ENCODE results near the gene ACKR3. TPM values are rescaled to one million over a fixed set of nuclear protein-coding genes. Genes with fewer than 3 reads are reported as not detected.

The ACKR3 gene
- total RNA-seq, 2 donors from 2014 or later = 0.33 TPM; not detected in 1

DNA sequence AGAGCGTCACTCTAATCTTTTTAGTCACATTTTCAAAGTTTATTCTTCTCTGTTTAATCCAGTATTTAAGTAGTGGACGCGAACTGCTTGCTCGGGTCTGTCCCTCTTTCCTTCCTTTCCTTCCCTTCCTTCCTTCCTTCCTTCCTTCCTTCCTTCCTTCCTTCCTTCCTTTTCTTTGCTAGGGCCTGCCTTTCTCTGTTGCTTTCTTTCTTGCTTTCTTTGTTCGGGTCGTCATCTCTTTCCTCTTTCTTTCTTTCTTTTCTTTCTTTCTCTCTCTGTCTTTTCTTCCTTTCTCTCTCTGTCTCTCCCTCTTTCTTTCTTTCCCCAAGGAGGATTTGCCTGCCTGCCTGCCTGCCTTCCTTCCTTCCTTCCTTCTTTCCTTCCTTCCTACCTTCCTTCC lies 3.0 kb upstream of the ACKR3 start:
- ATAC-seq (no peak), DNase-seq (ENCODE audit: low spot score) (no peak)
- peak overlapping the region; percentile 59 for H3K4me3 Mint-ChIP-seq
- H3K27ac Mint-ChIP-seq = peak overlapping the region in 1 of 2 donors; percentile 12
- no peaks in the 10 kb centered on the region for H3K9me3 Mint-ChIP-seq
- H3K36me3 Mint-ChIP-seq = no peaks in the 10 kb centered on the region
- H3K4me1 Mint-ChIP-seq (ENCODE audit: low read depth in 2 of 2) = peaks cover 20 to 30% of the 10 kb centered on the region in 2 donors
- no peaks in the 10 kb centered on the region for H3K27me3 Mint-ChIP-seq

DNA sequence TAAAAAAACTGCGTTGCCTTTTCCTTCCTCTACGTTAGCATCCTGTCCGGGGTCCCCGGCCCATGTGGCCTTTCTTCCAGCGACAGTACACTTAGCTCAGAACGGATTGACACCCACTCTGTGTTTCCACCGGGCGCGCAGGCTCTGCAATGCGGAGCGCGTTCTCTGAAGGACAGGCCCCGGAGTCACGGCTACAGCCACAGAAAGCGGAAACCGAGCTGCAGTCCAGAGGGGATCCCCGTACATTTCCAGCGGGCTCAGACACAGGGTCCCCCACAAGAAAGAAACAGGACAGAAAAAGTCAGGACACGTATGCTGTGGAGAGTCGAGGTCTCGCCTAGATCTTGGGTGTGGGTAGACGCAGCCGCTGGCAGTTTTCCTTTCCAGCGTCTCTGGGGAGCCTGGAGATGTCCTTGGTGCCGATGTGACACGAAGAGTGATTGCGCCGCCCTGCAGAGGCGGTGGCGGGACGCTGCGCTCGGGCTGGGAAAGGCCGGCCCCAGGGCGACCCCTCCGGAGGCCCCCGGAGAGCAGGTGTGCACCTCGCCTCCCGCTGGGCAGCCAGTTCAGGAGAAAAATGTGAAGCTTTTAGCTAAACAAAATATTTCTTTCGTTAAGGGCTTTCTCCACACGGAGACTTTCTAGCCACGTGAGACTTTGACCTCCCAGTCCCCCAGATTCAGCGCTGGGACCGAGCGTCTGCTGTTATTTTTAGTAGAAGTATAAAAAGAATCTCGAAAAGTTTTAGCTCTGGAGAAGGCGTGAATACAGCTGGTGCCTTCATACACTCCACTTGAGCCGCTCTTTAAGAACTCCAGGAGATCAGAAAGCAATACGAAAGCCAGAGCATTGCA lies 1.3 kb upstream of the ACKR3 start:
- ATAC-seq = peak; percentile 63 to 81
- Mint-ChIP-seq H3K4me1 (ENCODE audit: low read depth in 2 of 2) (peaks cover 20 to 30% of the 10 kb centered on the region in 2 donors), H3K36me3 (no peaks in the 10 kb centered on the region), H3K27me3 (no peaks in the 10 kb centered on the region), H3K27ac (peak overlapping the region in 1 of 2 donors; percentile 63), H3K9me3 (no peaks in the 10 kb centered on the region), H3K4me3 (peak overlapping the region; percentile 86)
- peak; percentile 69 for DNase-seq (ENCODE audit: low spot score)

DNA sequence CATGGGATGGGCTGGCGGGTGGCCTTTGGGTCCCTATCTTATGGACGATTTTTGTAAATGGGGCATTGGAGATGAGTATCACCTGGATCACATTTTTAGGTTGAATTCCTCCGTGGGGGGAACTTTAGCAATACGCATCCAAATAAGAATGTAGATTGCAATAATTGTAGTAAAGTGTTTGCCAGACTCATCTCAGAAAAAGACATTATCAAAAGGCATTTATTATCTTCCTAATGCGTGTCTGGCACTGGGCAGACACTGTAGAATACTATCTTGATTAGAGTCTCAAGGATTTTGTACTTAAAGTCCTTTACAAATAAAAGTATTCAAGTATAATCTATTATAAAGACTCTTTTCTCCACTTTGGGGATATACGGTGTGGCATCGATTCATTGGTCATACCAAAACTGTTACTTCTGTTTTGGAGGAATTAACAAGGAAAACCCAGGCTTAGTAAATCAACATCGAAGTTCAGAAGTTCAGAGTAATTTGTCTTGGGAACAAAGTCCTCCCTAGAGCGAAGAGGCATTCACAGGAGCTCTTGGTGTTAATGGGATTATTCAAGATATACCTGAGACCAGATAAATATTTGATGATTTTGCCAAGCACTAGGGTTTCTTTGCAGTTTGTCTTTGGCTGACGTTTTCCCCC lies 578 bp upstream of the ACKR3 start:
- Mint-ChIP-seq H3K27ac (peak overlapping the region in 1 of 2 donors; percentile 63), H3K36me3 (no peaks in the 10 kb centered on the region), H3K4me1 (ENCODE audit: low read depth in 2 of 2) (peaks cover 20 to 30% of the 10 kb centered on the region in 2 donors), H3K27me3 (no peaks in the 10 kb centered on the region), H3K4me3 (peak overlapping the region; percentile 86), H3K9me3 (no peaks in the 10 kb centered on the region)
- ATAC-seq (no peak), DNase-seq (ENCODE audit: low spot score) (no peak)

DNA sequence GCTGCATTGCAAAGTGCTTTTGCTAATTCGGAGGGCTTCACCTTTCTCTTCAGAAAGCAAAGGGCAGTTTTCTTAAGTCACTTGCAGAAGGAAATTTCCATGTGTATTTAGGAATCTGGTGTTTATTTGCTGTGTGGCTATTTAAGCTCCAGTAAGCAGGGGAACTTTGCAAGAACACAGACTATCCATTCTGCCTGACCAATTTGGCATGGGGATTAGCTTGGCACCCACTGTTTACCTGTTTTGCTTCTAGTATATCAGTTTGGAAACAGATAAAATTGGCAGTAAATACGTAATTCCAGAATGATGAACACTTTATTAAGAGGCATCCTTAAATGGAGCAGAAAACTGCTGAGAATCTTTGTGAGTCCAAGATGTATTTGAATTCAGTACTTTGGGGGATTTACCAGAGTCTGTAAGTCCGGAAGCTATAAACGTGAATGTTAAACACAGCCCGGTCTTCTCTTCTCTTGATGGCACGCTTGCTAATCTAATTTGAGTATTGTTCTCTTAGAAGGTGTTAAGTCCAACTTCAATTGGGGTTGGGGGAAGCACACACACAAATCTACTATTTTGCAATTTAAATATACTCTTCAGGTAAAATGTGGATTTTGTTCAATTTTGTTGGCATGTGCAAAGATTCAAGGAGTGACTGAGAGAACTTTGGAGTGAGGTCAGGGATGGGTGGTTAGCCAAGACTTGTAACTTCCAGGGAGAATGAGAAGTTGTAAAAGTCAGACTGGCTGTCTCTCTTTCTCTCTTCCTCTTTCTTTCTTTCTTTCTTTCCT lies 650 bp downstream of the ACKR3 start:
- ATAC-seq (no peak), DNase-seq (ENCODE audit: low spot score) (no peak)
- Mint-ChIP-seq H3K36me3 (no peaks in the 10 kb centered on the region), H3K4me1 (ENCODE audit: low read depth in 2 of 2) (peaks cover 20 to 30% of the 10 kb centered on the region in 2 donors), H3K9me3 (no peaks in the 10 kb centered on the region), H3K4me3 (peak overlapping the region; percentile 27), H3K27ac (no peak overlapping the region), H3K27me3 (no peaks in the 10 kb centered on the region)

DNA sequence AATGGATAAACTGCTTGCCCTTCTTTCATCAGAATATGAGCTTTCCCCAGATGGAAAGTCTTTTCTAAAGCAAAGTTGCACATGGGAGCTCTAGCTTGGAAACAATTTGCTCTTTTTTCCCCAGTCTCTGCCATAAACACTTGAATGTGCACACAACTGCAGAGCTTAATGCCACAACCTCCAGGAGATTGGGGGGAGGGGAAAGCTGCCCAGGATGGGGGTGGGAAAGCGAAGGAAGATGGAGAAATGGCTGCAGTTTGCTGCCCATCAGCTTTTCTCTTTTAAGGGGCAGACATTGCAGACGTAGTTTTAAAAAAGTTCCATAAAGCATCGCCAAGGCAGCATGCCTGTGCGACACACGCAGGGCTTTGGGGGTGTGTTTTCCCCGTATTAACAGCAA lies 1.5 kb downstream of the ACKR3 start:
- H3K27ac Mint-ChIP-seq = no peak overlapping the region
- no peaks in the 10 kb centered on the region for H3K36me3 Mint-ChIP-seq
- H3K4me3 Mint-ChIP-seq = no peak overlapping the region
- no peaks in the 10 kb centered on the region for H3K27me3 Mint-ChIP-seq
- no peak for DNase-seq (ENCODE audit: low spot score)
- H3K9me3 Mint-ChIP-seq = no peaks in the 10 kb centered on the region
- peaks cover 20 to 30% of the 10 kb centered on the region in 2 donors for H3K4me1 Mint-ChIP-seq (ENCODE audit: low read depth in 2 of 2)
- ATAC-seq = no peak

DNA sequence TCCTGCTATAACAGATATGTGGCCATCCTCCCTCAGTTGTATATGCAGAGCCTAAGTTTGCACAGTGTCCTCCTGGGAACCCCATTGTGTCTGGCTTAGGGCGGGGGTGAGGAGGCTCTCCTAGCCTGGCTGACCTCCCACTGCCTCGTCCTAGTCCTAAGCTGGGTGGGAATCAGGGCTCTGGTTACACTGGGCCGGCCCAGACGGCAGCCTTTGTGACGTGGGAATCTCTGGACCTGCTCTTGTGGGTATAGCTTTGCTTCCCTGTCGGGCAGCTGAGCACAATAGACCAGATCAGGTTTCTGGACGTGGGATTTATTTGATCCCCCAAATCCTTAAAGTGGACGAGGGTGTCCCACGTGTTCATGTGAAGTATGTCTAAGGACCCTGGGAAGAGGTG lies 2.9 kb downstream of the ACKR3 start:
- H3K27ac Mint-ChIP-seq = no peak overlapping the region
- no peak overlapping the region for H3K4me3 Mint-ChIP-seq
- no peaks in the 10 kb centered on the region for H3K27me3 Mint-ChIP-seq
- H3K36me3 Mint-ChIP-seq = no peaks in the 10 kb centered on the region
- no peak for ATAC-seq
- no peaks in the 10 kb centered on the region for H3K9me3 Mint-ChIP-seq
- H3K4me1 Mint-ChIP-seq (ENCODE audit: low read depth in 2 of 2) = peaks cover 20 to 24% of the 10 kb centered on the region in 2 donors
- DNase-seq (ENCODE audit: low spot score) = no peak

DNA sequence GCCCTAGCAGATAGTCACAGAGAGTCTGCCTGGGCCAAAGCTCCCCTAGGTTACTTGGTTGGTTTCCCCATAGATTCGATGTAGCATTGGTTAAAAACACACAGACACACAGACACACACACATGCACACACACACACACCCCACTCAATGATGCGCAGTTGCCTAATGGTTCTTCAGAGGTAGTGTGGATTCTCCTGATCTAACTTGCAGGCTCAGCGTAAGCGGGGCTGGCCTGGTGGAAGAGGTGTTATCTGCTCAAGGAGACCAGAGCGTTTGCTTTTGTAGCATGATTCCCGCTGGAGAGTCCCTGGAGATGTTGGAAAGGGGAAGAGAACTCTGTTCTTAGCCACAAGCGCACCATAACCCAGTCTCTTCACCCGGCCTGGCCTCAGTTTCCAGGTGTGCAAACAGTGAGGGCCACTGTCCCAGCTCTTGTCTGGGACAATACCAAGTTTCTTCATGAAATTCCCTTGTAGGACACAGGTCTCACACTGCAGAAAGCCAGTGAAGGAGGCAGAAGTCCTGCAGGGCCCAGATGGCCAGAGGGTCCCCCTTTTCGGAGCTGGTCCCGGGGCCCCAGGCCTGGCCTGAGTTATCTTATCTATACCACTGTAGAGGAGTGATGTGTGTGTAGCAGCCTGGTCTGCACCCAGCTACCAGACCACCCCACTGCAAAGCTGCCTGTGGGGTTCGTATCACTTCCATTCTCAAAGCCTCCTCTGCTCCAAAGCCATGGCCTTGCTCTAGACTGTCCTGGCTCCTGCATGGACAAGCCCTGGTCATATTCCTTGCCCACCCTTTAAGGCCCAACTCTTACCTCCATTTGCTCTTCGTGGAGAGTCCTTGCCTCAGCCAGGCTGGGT lies 3.7 kb downstream of the ACKR3 start:
- peaks cover 16 to 19% of the 10 kb centered on the region in 2 donors for H3K4me1 Mint-ChIP-seq (ENCODE audit: low read depth in 2 of 2)
- H3K9me3 Mint-ChIP-seq = no peaks in the 10 kb centered on the region
- DNase-seq (ENCODE audit: low spot score) (no peak), ATAC-seq (no peak)
- no peaks in the 10 kb centered on the region for H3K36me3 Mint-ChIP-seq
- no peaks in the 10 kb centered on the region for H3K27me3 Mint-ChIP-seq
- H3K27ac Mint-ChIP-seq = no peak overlapping the region
- no peak overlapping the region for H3K4me3 Mint-ChIP-seq

DNA sequence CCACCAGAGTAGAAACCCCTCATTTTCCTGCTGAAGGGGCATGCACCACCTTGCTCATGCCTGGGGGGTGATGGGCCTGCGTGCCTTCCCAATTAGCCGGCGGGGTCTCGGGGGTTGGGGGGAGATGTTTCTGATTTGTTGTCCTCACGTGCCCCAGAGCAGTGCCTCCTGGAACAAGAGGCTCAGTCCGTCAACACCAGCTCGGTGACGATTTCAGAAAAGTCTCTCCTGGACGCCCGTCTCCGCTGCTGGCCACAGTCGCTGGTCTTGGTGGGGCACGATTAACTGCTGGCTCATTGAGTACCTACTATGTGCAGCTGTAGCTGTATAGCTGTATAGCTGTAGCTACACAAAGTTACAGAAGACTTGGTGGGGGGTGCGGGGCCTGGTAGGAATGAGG lies 4.4 kb downstream of the ACKR3 start:
- Mint-ChIP-seq H3K27me3 (no peaks in the 10 kb centered on the region), H3K36me3 (no peaks in the 10 kb centered on the region), H3K27ac (no peak overlapping the region), H3K4me1 (ENCODE audit: low read depth in 2 of 2) (peaks cover 11 to 14% of the 10 kb centered on the region in 2 donors), H3K4me3 (no peak overlapping the region), H3K9me3 (no peaks in the 10 kb centered on the region)
- DNase-seq (ENCODE audit: low spot score) = no peak
- ATAC-seq = no peak

DNA sequence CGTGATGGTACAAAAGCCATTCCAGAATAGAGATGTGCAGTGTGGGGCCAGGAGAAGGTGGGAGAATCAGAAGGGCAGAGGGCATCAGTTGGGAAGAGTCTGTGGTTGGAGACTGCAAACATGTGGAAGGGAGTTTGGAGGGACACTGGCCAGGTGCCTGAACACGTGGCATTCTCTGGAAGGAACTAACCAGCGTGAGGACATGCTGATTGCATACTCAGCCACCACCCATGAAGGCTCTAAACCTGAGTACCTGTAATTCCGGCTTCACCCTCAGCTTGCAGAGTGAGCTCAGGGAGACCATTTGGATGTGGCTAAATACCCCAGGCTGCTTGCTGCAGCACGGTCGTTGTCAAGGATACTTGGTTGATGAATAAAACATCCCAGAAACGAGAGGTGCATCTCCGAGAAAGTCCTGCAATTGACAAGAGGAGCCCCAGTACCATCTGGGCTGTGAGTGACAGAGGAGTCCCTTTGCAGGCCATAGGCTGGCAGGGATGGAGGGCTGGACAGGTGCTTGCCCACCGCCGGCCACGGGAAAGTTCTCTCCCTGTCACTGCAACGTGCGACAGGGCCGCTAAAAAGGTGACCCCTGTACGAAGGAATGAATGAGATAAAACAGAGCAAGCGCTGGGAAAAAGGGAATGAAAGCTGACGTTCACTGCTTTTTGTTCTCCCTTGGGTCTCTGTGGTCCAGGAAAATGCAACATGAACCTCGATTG lies 5.0 kb downstream of the ACKR3 start:
- Mint-ChIP-seq H3K4me1 (ENCODE audit: low read depth in 2 of 2) (peaks cover 5 to 8% of the 10 kb centered on the region in 2 donors), H3K27me3 (no peaks in the 10 kb centered on the region), H3K4me3 (no peak overlapping the region), H3K9me3 (no peaks in the 10 kb centered on the region), H3K36me3 (no peaks in the 10 kb centered on the region), H3K27ac (no peak overlapping the region)
- ATAC-seq (no peak), DNase-seq (ENCODE audit: low spot score) (no peak)

DNA sequence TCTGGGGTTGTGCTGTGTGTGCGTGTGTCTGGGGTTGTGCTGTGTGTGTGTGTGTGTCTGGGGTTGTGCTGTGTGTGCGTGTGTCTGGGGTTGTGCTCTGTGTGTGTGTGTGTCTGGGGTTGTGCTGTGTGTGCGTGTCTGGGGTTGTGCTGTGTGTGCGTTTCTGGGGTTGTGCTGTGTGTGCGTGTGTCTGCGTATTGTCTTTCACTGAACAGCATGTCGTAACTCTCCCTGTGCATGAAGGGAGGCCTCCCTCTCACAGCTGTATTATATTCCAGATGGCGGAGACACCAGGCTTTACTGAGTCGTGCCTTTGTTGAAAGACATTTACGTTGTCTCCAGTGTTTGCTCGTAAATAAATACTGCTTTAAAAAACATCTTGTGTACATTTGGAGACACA lies 5.9 kb downstream of the ACKR3 start:
- no peak for ATAC-seq
- no peaks in the 10 kb centered on the region for H3K27me3 Mint-ChIP-seq

DNA sequence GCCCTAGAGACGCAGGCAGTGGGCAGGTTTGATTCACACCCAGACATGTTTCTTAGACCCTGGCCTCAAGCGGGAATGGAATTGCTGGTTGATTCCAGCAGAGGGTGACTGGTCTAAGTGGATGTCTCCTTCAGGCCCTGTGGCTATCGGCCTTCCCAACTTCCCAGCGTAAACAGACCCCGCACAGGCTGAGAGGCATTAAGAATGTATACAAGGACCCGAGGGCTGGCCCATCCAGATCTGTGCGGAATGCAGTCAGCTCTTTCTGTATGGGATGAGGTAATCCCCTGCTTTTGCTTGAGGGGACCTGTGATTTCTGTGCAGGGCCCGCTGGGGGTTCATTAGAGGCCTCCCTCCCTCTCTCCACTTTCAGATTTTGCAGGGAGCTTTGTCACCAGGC lies 6.5 kb downstream of the ACKR3 start:
- ATAC-seq (no peak), DNase-seq (ENCODE audit: low spot score) (no peak)
- Mint-ChIP-seq H3K36me3 (peaks cover 8% of the 10 kb centered on the region), H3K27me3 (no peaks in the 10 kb centered on the region), H3K9me3 (no peaks in the 10 kb centered on the region), H3K27ac (no peak overlapping the region), H3K4me1 (ENCODE audit: low read depth in 2 of 2) (peaks cover 0 to 4% of the 10 kb centered on the region in 2 donors), H3K4me3 (no peak overlapping the region)

More for the DNA sequence above, 5.9 kb downstream of the ACKR3 start:
- Mint-ChIP-seq H3K4me3 (no peak overlapping the region), H3K27ac (no peak overlapping the region), H3K4me1 (ENCODE audit: low read depth in 2 of 2) (peaks cover 3 to 5% of the 10 kb centered on the region in 2 donors), H3K9me3 (no peaks in the 10 kb centered on the region), H3K36me3 (peaks cover 3% of the 10 kb centered on the region)
- no peak for DNase-seq (ENCODE audit: low spot score)

DNA sequence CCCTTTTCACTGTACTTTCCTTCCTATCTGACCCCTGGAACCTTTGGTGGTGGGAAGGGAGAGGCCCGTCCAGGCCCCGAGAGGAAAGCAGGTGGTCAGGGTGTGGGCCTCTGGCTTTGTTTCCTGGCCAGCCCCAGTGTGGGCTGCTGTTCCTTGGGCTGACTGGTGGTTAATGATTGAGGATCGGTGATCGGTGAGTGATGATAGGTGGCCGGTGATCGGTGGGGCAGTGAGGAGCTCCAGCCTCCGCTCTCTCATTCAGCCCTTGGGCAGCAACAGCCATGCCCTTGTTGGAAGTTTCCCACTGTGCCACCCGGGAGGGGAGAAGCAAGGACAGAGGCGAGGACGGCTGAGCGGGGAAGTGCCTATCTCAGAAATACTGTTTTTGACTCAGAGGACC lies 7.3 kb downstream of the ACKR3 start:
- Mint-ChIP-seq H3K36me3 (peaks cover 12% of the 10 kb centered on the region), H3K27ac (peak overlapping the region in 1 of 2 donors; percentile 45), H3K9me3 (no peaks in the 10 kb centered on the region), H3K27me3 (no peaks in the 10 kb centered on the region), H3K4me1 (ENCODE audit: low read depth in 2 of 2) (peaks cover 0 to 4% of the 10 kb centered on the region in 2 donors), H3K4me3 (no peak overlapping the region)
- ATAC-seq = no peak
- DNase-seq (ENCODE audit: low spot score) = no peak

All from natural killer cell treated with Interleukin-12 subunit alpha and Interleukin-12 subunit beta and Interleukin-15 and Interleukin-18, amount 100 ng/mL, for 72 hours (primary cell).